HepG2 (cell line): Measurements from ENCODE around the gene FAH. TPM values are rescaled to one million over a fixed set of nuclear protein-coding genes. Genes with fewer than 3 reads are reported as not detected.

Experiments
- ATF7 ChIP-seq, 2 experiments: fragments of 450-650 bp in 1 of 2; sonication (generic) in 1 of 2; formaldehyde crosslinking in 1 of 2; IDR thresholded peaks; 2 replicates each; pipeline versions ENCODE4 v1.4.0 to v1.6.1; 2016 to 2020; ENCODE audit warnings: antibody characterized with exemption in 1 of 2, mild to moderate bottlenecking in 1 of 2, missing genetic modification reagents in 1 of 2
- CHD2 ChIP-seq: IDR thresholded peaks from 2 replicates; pipeline ENCODE4 v1.6.1; 2011; ENCODE audit warnings: low read depth, low read length, improper control_type of control experiment
- FOXA1 ChIP-seq, 2 experiments: fragments of 450-650 bp in 1 of 2; sonication (generic) in 1 of 2; formaldehyde crosslinking in 1 of 2; IDR thresholded peaks; 2 replicates each; pipeline versions ENCODE4 v1.4.0 to v1.6.1; 2016 to 2020; ENCODE audit warnings: missing genetic modification reagents in 1 of 2
- FOXA3 ChIP-seq: IDR thresholded peaks from 2 replicates; pipeline ENCODE4 v1.6.1; 2016; ENCODE audit warnings: missing genetic modification reagents, missing compliant biosample characterization
- GABPA ChIP-seq, 2 experiments: IDR thresholded peaks; 2 replicates each; pipeline ENCODE4 v1.6.1; 2011 to 2016; ENCODE audit warnings: low read depth in 2 of 2, low read length in 1 of 2, missing biosample characterization in 1 of 2, missing genetic modification characterization in 1 of 2
- IKZF4 ChIP-seq: sonication (generic); formaldehyde crosslinking; IDR thresholded peaks from 2 replicates; pipeline ENCODE4 v1.5.1; 2020; ENCODE audit warnings: borderline replicate concordance, mild to moderate bottlenecking, low read depth, missing genetic modification reagents; ENCODE audit errors: not compliant biosample characterization
- KLF11 ChIP-seq: IDR thresholded peaks from 2 replicates; pipeline ENCODE4 v1.6.1; 2016; ENCODE audit warnings: missing compliant biosample characterization
- NFRKB ChIP-seq: fragments of 450-650 bp; IDR thresholded peaks from 2 replicates; pipeline ENCODE4 v1.6.1; 2017
- PHF5A ChIP-seq: IDR thresholded peaks from one replicate; pipeline ENCODE4 v1.6.1; 2018; ENCODE audit warnings: low read depth, missing genetic modification reagents; ENCODE audit not compliant: unreplicated experiment
- PRMT3 ChIP-seq: sonication (generic); formaldehyde crosslinking; IDR thresholded peaks from 2 replicates; pipeline ENCODE4 v1.8.1; 2022; ENCODE audit warnings: low read depth, mild to moderate bottlenecking, moderate library complexity, missing genetic modification reagents, borderline replicate concordance
- RFXANK ChIP-seq: IDR thresholded peaks from 2 replicates; pipeline ENCODE4 v1.6.1; 2016
- TAF15 ChIP-seq: fragments of 200-400 bp; formaldehyde crosslinking; IDR thresholded peaks from one replicate; pipeline ENCODE4 v1.6.1; 2018; ENCODE audit warnings: mild to moderate bottlenecking, low read depth, low read length; ENCODE audit not compliant: poor library complexity, severe bottlenecking
- ZFP37 ChIP-seq: sonication (generic); formaldehyde crosslinking; IDR thresholded peaks from 2 replicates; pipeline ENCODE4 v1.4.0; 2020; ENCODE audit warnings: missing genetic modification reagents, borderline replicate concordance
- ZFY ChIP-seq: sonication (generic); formaldehyde crosslinking; IDR thresholded peaks from 2 replicates; pipeline ENCODE4 v1.4.0; 2020; ENCODE audit warnings: missing genetic modification reagents
- ZKSCAN8 ChIP-seq: IDR thresholded peaks from 2 replicates; pipeline ENCODE4 v1.6.1; 2016; ENCODE audit warnings: borderline replicate concordance, missing genetic modification reagents, missing compliant biosample characterization
- ZNF101 ChIP-seq: sonication (generic); formaldehyde crosslinking; IDR thresholded peaks from 2 replicates; pipeline ENCODE4 v1.4.0; 2020; ENCODE audit warnings: mild to moderate bottlenecking, low read depth, missing genetic modification reagents, borderline replicate concordance
- ZNF251 ChIP-seq: sonication (generic); formaldehyde crosslinking; IDR thresholded peaks from 2 replicates; pipeline ENCODE4 v1.9.0; 2021; ENCODE audit warnings: mild to moderate bottlenecking, missing genetic modification reagents
- ZNF317 ChIP-seq: sonication (generic); formaldehyde crosslinking; IDR thresholded peaks from 2 replicates; pipeline ENCODE4 v1.5.0; 2020; ENCODE audit warnings: mild to moderate bottlenecking, missing genetic modification reagents
- ZNF788 ChIP-seq: sonication (generic); formaldehyde crosslinking; IDR thresholded peaks from 2 replicates; pipeline ENCODE4 v1.5.0; 2020; ENCODE audit warnings: mild to moderate bottlenecking, missing genetic modification reagents, borderline replicate concordance
- ZSCAN29 ChIP-seq: sonication (generic); formaldehyde crosslinking; conservative IDR thresholded peaks from 2 replicates; pipeline ENCODE4 v1.4.0; 2020; ENCODE audit warnings: mild to moderate bottlenecking, missing genetic modification reagents
- polyA plus RNA-seq, 8 experiments: library from polyadenylated mRNA; depleted of rRNA in 3 of 8; stranded (reverse) in 7 of 8; unstranded in 1 of 8; fragments of >200 nt; fragmentation: Illumina TruSeq in 4 of 8; extraction: Trizol in 4 of 8; gene quantifications; 2 replicates each; pipeline versions ENCODE4 v1.2.1 to v1.2.3, GENCODE V29; 2011 to 2016; ENCODE audit warnings: low read depth in 4 of 8, missing spikeins in 1 of 8, mixed read lengths in 1 of 8; ENCODE audit not compliant: insufficient read depth in 1 of 8
- total RNA-seq, 5 experiments: library from RNA; depleted of rRNA; stranded (reverse); fragments of >200 nt; fragmentation: Illumina TruSeq; extraction: Trizol; gene quantifications; 2 replicates each; pipeline ENCODE4 v1.2.3, GENCODE V29; 2016; ENCODE audit warnings: low read depth in 1 of 5
- TF ChIP-seq, protein P1 (sequence below): sonication (generic); formaldehyde crosslinking; IDR thresholded peaks from 2 replicates; pipeline ENCODE4 v1.5.1; 2020; ENCODE audit warnings: mild to moderate bottlenecking, missing genetic modification reagents, moderate library complexity
- TF ChIP-seq, protein P2 (sequence below): IDR thresholded peaks from 2 replicates; pipeline ENCODE4 v1.6.1; 2018; ENCODE audit warnings: missing genetic modification reagents, mild to moderate bottlenecking, missing compliant biosample characterization
- TF ChIP-seq, protein P3 (sequence below): sonication (generic); formaldehyde crosslinking; IDR thresholded peaks from 2 replicates; pipeline ENCODE4 v1.5.0; 2020; ENCODE audit warnings: missing genetic modification reagents

FAH gene
- total and polyA plus RNA-seq, 2 of the 13 experiments (the other 11 are each of a cell fraction or from before 2014, with no cell fraction given), result 36.6 to 75.0 TPM

DNA sequence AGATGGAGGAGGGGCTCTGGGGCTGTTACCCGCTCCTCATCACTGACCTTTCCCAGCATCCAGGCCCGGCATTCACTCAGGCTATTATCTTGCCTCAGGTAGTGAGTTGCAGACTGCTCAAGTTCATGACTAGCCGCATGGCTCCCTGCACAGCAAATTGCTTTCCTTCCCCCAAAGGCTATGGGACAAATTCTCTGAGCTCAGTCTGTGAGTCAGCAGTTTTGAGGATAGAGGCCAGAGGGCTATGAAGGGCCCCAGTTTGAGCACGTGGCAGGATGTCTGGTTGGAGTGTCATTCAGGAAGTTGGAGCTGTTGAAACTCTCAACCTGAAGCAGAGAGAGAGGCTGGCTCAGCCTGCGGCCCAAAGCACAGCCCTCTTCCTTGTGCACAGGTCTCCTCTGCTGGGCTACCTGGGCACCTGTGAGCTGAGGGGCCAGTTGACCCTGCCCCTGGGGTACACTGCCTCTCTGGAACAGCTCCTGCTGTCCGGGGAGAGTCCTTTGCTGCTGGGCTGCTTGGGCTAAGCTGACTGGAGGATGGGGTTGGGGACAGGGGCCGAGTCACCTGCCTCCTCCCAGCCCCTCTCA lies 7.9 kb downstream of the FAH start (continued):
- TF ChIP-seq ZNF101 (CRISPR knock-in tag) (no peak), ZKSCAN8 (CRISPR knock-in tag) (0 out of 2 replicates have a peak, but pooled peaks have one; percentile 71), ZFY (CRISPR knock-in tag) (peak; percentile 76), RFXANK (CRISPR knock-in tag) (no peak), ZFP37 (peak; percentile 71; the same call in 1 of the 2 replicates), NFRKB (no peak), ATF7 (IDR thresholded peaks at IDR 0.05) (no peak), ATF7 (CRISPR knock-in tag; IDR thresholded peaks at IDR 0.05) (0 out of 2 replicates have a peak, but pooled peaks have one; percentile 33), FOXA1 (IDR thresholded peaks at IDR 0.05) (no peak), FOXA1 (CRISPR knock-in tag; IDR thresholded peaks at IDR 0.05) (no peak), CHD2 (no peak), PRMT3 (CRISPR knock-in tag) (no peak), KLF11 (CRISPR knock-in tag) (0 out of 2 replicates have a peak, but pooled peaks have one; percentile 44), ZSCAN29 (CRISPR knock-in tag) (no peak), GABPA (IDR thresholded peaks at IDR 0.05; ENCODE audit: low read depth, low read length) (no peak), GABPA (CRISPR knock-in tag; IDR thresholded peaks at IDR 0.05; ENCODE audit: low read depth) (peak; percentile 71), PHF5A (peak; percentile 83), ZNF251 (CRISPR knock-in tag) (no peak), ZNF317 (0 out of 2 replicates have a peak, but pooled peaks have one; percentile 24), ZNF788 (CRISPR knock-in tag) (peak; percentile 37; the same call in 1 of the 2 replicates), FOXA3 (peak; percentile 63), TAF15 (no peak), IKZF4 (CRISPR knock-in tag) (no peak)
- TF ChIP-seq, protein P1, sequence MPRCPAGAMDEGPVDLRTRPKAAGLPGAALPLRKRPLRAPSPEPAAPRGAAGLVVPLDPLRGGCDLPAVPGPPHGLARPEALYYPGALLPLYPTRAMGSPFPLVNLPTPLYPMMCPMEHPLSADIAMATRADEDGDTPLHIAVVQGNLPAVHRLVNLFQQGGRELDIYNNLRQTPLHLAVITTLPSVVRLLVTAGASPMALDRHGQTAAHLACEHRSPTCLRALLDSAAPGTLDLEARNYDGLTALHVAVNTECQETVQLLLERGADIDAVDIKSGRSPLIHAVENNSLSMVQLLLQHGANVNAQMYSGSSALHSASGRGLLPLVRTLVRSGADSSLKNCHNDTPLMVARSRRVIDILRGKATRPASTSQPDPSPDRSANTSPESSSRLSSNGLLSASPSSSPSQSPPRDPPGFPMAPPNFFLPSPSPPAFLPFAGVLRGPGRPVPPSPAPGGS (CRISPR knock-in tag), result no peak
- TF ChIP-seq, protein P2, sequence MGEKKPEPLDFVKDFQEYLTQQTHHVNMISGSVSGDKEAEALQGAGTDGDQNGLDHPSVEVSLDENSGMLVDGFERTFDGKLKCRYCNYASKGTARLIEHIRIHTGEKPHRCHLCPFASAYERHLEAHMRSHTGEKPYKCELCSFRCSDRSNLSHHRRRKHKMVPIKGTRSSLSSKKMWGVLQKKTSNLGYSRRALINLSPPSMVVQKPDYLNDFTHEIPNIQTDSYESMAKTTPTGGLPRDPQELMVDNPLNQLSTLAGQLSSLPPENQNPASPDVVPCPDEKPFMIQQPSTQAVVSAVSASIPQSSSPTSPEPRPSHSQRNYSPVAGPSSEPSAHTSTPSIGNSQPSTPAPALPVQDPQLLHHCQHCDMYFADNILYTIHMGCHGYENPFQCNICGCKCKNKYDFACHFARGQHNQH (CRISPR knock-in tag), result peak; percentile 78
- TF ChIP-seq, protein P3, sequence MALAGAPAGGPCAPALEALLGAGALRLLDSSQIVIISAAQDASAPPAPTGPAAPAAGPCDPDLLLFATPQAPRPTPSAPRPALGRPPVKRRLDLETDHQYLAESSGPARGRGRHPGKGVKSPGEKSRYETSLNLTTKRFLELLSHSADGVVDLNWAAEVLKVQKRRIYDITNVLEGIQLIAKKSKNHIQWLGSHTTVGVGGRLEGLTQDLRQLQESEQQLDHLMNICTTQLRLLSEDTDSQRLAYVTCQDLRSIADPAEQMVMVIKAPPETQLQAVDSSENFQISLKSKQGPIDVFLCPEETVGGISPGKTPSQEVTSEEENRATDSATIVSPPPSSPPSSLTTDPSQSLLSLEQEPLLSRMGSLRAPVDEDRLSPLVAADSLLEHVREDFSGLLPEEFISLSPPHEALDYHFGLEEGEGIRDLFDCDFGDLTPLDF, result no peak
